IgD-negative memory B cell (primary cell): Measurements from ENCODE around the gene SMG7. TPM values are rescaled to one million over a fixed set of nuclear protein-coding genes. Genes with fewer than 3 reads are reported as not detected.
"Not testable (repeated sequence)": the region's sequence is repeated elsewhere in the genome, so short reads cannot be mapped to it uniquely, and the experiment has no call there.

ENCODE experiments used
- H3K27ac Mint-ChIP-seq, 3 donors: one replicate each; pipeline ENCODE4 v1.8.0; 2020 to 2022; ENCODE audit warnings: mild to moderate bottlenecking in 3 of 3, mixed read lengths in 3 of 3, moderate library complexity in 1 of 3
- H3K27me3 Mint-ChIP-seq: one replicate; pipeline ENCODE4 v1.8.0; 2021; ENCODE audit warnings: mixed read lengths
- H3K36me3 Mint-ChIP-seq: one replicate; pipeline ENCODE4 v1.8.0; 2020; ENCODE audit warnings: mild to moderate bottlenecking, mixed read lengths
- H3K4me1 Mint-ChIP-seq, 3 donors: one replicate each; pipeline ENCODE4 v1.8.0; 2020 to 2022; ENCODE audit warnings: mixed read lengths in 3 of 3, mild to moderate bottlenecking in 1 of 3
- H3K4me3 Mint-ChIP-seq, 4 donors: one replicate each; pipeline ENCODE4 v1.8.0; 2020 to 2022; ENCODE audit warnings: mild to moderate bottlenecking in 4 of 4, mixed read lengths in 4 of 4, moderate library complexity in 3 of 4
- H3K9me3 Mint-ChIP-seq, 3 donors: one replicate each; pipeline ENCODE4 v1.8.0; 2020 to 2021; ENCODE audit warnings: mixed read lengths in 3 of 3, mild to moderate bottlenecking in 1 of 3
- polyA plus RNA-seq: library from polyadenylated mRNA; unstranded; fragments of 300-500 nt; fragmentation: Illumina TruSeq; gene quantifications from one replicate; pipeline ENCODE4 v1.2.3, GENCODE V29; 2021

Gene SMG7, protein sequence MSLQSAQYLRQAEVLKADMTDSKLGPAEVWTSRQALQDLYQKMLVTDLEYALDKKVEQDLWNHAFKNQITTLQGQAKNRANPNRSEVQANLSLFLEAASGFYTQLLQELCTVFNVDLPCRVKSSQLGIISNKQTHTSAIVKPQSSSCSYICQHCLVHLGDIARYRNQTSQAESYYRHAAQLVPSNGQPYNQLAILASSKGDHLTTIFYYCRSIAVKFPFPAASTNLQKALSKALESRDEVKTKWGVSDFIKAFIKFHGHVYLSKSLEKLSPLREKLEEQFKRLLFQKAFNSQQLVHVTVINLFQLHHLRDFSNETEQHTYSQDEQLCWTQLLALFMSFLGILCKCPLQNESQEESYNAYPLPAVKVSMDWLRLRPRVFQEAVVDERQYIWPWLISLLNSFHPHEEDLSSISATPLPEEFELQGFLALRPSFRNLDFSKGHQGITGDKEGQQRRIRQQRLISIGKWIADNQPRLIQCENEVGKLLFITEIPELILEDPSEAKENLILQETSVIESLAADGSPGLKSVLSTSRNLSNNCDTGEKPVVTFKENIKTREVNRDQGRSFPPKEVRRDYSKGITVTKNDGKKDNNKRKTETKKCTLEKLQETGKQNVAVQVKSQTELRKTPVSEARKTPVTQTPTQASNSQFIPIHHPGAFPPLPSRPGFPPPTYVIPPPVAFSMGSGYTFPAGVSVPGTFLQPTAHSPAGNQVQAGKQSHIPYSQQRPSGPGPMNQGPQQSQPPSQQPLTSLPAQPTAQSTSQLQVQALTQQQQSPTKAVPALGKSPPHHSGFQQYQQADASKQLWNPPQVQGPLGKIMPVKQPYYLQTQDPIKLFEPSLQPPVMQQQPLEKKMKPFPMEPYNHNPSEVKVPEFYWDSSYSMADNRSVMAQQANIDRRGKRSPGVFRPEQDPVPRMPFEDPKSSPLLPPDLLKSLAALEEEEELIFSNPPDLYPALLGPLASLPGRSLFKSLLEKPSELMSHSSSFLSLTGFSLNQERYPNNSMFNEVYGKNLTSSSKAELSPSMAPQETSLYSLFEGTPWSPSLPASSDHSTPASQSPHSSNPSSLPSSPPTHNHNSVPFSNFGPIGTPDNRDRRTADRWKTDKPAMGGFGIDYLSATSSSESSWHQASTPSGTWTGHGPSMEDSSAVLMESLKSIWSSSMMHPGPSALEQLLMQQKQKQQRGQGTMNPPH
- 34.4 TPM for polyA plus RNA-seq

DNA sequence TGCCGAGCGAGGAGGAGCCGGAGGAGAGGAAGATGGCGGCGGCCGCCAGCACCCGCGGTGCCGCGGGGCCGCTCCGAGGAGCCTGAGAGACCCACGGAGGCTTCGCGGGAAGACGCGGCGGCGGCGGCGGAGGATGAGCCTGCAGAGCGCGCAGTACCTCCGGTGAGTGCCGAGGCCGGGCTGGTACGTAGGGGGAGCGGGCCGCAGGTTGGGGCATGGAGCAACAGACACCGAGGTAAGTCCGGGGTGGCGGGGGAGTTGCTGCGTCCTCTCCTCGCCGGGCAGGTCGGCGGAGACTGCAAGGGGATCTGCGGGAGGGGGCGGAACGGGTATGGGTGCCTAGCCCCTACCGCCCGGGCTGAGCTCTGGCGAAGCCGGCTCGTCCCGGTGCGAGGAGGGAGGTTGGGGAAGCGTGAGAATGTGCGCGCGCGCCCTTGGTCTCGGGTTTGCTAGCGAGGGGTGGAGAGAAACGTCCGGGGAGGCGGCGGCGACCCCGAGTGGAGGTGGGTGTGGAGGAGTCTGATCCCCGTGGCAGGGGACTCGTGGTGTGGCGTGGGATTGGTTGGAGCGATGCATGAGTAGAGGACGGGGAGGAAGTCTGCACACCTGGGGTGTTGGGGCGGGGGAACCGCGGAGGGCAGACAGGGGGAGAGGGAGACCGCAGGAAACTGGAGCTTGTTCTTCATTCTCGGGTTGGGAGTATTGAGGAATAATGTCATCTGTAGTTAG, at the start of gene SMG7:
Gene SMG7 (plus strand): TSS at position 12 of the 729 bp plus-strand sequence. CDS start 122 bp downstream, at position 134.
- H3K27ac Mint-ChIP-seq = peak within 1 kb of the TSS; percentile 91 to 99 (median 98)

DNA sequence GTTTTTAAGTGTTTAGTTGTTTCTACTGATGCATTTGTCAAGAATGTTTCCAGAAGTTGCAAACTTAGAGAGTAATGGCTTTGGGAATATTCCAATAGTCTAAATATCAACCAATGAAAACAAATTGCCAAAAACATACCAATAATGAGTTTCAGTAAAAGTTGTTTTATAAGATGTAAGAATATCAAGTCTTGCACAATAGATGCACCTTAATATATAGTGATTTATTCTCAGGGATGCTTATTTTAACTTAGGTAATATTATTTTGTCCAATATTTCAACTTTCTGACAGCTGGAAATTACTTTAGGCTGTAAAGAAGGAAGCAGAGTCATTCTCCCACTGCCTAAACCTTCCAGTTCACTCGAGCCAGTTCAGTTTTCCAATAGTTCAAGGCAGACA, 48.8 kb upstream of the SMG7 start:
- Mint-ChIP-seq H3K27me3 (peaks cover 18% of the 10 kb centered on the region), H3K4me1 (peaks cover 2 to 3% (median 3%) of the 10 kb centered on the region in 3 donors), H3K9me3 (peaks cover 0 to 7% (median 3%) of the 10 kb centered on the region in 3 donors), H3K4me3 (no peak overlapping the region), H3K27ac (no peak overlapping the region), H3K36me3 (peaks cover under 1% of the 10 kb centered on the region)

More for the DNA sequence above, at the start of gene SMG7:
- peaks cover 7 to 16% (median 13%) of the 10 kb centered on the region in 3 donors for H3K4me1 Mint-ChIP-seq
- H3K9me3 Mint-ChIP-seq = no peaks in the 10 kb centered on the region
- H3K27me3 Mint-ChIP-seq = no peaks in the 10 kb centered on the region
- H3K4me3 Mint-ChIP-seq = peak within 1 kb of the TSS; percentile 87 to 99 (median 98)
- H3K36me3 Mint-ChIP-seq = no peaks in the 10 kb centered on the region

DNA sequence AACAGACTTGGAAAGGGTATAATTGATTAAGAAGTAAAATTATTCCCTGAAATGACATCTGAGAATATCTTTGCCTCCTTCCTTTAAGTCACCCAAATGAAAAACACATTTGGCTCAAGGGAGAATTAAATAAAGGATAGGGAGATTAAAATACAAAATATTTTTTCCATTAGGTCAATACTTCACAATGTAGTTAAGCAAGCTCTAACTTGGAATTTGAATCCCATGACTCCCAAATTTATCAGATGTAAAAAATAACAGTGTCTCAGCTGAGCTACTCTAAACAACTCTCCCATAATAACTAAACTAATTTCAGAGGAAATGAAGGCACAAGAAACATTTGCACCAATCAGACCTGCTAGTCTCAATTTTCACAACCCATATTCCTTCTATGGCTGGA, 47.6 kb upstream of the SMG7 start:
- peaks cover 18% of the 10 kb centered on the region for H3K27me3 Mint-ChIP-seq
- H3K4me3 Mint-ChIP-seq = no peak overlapping the region
- no peaks in the 10 kb centered on the region for H3K4me1 Mint-ChIP-seq
- H3K36me3 Mint-ChIP-seq = no peaks in the 10 kb centered on the region
- no peak overlapping the region for H3K27ac Mint-ChIP-seq
- peaks cover 0 to 7% (median 0%) of the 10 kb centered on the region in 3 donors for H3K9me3 Mint-ChIP-seq

DNA sequence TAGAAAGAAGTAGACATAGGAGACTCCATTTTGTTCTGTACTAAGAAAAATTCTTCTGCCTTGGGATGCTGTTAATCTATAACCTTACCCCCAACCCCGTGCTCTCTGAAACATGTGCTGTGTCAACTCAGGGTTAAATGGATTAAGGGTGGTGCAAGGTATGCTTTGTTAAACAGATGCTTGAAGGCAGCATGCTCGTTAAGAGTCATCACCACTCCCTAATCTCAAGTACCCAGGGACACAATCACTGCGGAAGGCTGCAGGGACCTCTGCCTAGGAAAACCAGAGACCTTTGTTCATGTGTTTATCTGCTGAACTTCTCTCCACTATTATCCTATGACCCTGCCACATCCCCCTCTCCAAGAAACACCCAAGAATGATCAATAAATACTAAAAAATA, 44.7 kb upstream of the SMG7 start:
- not testable (repeated sequence) for H3K9me3 Mint-ChIP-seq, H3K27ac Mint-ChIP-seq, H3K4me3 Mint-ChIP-seq, H3K36me3 Mint-ChIP-seq, H3K4me1 Mint-ChIP-seq
- H3K27me3 Mint-ChIP-seq = peaks cover 21% of the 10 kb centered on the region

DNA sequence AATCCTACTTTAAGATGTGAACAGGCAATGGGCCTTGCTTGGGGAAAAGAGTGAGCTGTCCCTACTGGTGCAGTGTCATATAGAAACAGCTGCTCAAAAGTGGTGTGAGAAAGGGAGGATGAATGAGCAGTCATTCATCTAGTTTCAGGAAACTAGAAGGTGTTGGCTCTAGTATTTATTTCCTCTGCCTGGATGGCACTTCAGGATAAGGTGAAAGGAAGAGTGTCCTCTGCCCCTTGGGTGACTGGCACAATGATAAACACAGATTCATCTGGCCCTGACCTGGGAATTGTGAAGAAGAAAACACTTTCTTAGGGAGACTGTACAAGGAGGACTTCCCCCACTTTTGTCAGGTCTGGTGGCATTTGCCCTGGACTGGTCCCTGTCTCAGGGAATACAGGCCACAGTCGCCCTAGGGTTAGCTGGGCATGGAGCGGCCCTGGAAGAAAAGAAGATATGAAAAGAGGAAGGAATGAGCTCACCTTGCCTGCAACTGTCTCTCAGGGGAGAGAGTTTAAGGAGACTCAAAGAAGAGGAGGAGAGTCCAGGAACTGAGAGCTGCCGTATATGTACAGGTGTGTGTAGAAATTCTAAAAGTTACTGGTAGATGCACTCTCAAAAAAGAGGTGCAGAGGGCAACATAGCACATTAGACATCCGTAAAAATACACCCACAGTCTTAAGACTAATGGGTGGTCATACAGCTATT, 40.3 kb upstream of the SMG7 start:
- Mint-ChIP-seq H3K4me1 (no peaks in the 10 kb centered on the region), H3K36me3 (no peaks in the 10 kb centered on the region), H3K27me3 (peaks cover 27% of the 10 kb centered on the region), H3K9me3 (peaks cover 0 to 2% (median 0%) of the 10 kb centered on the region in 3 donors), H3K27ac (no peak overlapping the region), H3K4me3 (no peak overlapping the region)

DNA sequence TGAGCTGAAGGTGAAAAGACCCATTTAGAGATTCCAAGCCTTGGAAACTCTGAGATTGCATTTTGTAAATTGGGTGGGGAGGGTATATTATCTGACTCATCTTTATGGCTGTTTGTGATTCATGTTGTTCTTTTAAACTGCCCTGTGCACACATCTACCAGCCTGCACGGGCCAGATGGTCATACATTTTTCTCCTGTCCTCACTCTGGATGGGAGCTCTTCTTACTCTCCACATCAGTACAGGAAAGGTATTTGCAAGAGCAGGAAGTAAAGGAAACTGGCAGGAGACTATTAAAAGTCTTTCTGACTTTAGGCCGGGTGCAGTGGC, 39.8 kb upstream of the SMG7 start:
- peaks cover 27% of the 10 kb centered on the region for H3K27me3 Mint-ChIP-seq
- H3K4me1 Mint-ChIP-seq = no peaks in the 10 kb centered on the region
- no peaks in the 10 kb centered on the region for H3K36me3 Mint-ChIP-seq
- no peak overlapping the region for H3K27ac Mint-ChIP-seq
- no peak overlapping the region for H3K4me3 Mint-ChIP-seq
- H3K9me3 Mint-ChIP-seq = peaks cover 0 to 2% (median 0%) of the 10 kb centered on the region in 3 donors

DNA sequence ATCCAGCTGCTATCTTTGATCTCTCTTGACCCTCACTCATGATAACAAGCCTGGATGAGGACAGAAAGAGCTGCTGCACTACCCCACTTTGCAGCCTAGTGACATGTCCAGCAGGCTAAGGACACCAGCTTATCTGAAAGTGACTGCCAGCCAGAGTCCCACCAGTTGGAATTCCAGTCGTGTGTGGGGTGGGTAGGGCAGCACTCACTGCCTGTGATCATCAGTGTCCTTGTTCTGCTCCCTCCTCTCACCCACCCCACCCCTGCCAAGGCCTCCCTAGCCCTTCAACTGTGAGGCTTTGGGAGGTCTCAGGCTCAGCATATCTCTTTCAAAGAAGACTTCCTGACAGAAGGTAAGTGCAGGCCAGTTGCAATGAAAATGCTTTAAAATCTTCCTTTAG, 38.6 kb upstream of the SMG7 start:
- H3K27me3 Mint-ChIP-seq = peaks cover 25% of the 10 kb centered on the region

DNA sequence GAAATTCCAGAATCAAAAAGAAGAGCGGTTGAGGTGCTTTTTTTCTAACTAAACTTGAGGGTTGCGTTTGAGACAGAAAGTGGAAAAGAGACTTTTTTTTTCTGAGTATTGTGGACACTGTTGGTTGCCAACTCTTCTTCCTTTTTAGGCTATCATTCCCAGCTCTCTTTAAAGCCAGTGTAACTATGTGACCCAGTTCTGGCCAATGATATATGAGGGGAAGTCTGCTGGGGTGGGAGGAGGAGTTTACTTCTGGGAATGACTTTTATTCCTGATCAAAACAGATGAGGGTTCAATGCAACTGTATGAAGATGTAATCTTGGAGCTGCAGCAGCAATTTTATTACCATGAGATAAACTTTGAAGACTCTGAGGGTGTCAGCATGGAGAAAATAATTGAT, 36.8 kb upstream of the SMG7 start:
- Mint-ChIP-seq H3K9me3 (peaks cover 0 to 2% (median 0%) of the 10 kb centered on the region in 3 donors), H3K4me3 (no peak overlapping the region), H3K36me3 (no peaks in the 10 kb centered on the region), H3K4me1 (no peaks in the 10 kb centered on the region), H3K27me3 (peaks cover 18% of the 10 kb centered on the region), H3K27ac (no peak overlapping the region)

More for the DNA sequence above, 38.6 kb upstream of the SMG7 start:
- Mint-ChIP-seq H3K4me3 (no peak overlapping the region), H3K27ac (no peak overlapping the region), H3K36me3 (no peaks in the 10 kb centered on the region), H3K9me3 (peaks cover 0 to 2% (median 0%) of the 10 kb centered on the region in 3 donors), H3K4me1 (no peaks in the 10 kb centered on the region)

DNA sequence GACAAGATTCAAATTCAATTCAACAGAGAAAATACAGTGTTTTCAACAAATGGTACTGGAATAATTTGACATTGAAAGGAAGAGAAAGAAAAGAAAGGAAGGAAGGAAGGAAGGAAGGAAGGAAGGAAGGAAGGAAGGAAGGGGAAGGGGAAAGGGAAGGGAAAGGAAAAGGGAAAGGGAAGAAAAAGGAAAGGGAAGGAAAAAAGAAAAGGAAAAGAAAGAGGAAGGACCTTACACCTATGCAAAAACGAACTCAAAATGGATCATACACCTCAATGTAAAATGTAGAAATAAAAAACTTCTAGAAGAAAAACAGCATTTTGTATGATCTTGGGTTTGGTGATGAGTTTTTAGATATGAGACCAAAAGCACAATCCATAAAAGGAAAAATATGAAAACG, 34.2 kb upstream of the SMG7 start:
- no peak overlapping the region for H3K4me3 Mint-ChIP-seq
- H3K36me3 Mint-ChIP-seq = no peaks in the 10 kb centered on the region
- no peak overlapping the region for H3K27ac Mint-ChIP-seq
- H3K9me3 Mint-ChIP-seq = no peaks in the 10 kb centered on the region
- H3K4me1 Mint-ChIP-seq = no peaks in the 10 kb centered on the region
- H3K27me3 Mint-ChIP-seq = peaks cover 9% of the 10 kb centered on the region

DNA sequence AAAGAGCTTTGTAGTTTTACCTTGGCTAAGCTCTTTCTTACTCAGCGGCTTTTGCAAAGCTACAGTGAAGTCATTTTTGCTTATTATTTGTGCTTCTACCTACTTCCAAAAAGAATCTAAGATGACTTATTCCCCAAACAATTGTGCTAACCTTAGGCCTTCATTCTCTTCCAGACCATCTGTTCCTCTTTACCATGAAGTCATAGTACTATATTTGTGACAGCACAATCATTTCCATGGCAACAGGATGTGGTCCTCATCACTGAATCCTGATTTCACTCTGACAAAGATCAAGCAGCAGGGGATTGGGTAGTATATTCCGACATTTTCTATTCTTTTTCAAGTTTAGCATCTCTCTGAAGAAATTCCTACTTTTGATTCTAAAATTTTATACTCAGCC, 29.3 kb upstream of the SMG7 start:
- Mint-ChIP-seq H3K4me3 (no peak overlapping the region), H3K4me1 (no peaks in the 10 kb centered on the region), H3K27me3 (no peaks in the 10 kb centered on the region), H3K36me3 (peaks cover 2% of the 10 kb centered on the region), H3K27ac (no peak overlapping the region), H3K9me3 (no peaks in the 10 kb centered on the region)

DNA sequence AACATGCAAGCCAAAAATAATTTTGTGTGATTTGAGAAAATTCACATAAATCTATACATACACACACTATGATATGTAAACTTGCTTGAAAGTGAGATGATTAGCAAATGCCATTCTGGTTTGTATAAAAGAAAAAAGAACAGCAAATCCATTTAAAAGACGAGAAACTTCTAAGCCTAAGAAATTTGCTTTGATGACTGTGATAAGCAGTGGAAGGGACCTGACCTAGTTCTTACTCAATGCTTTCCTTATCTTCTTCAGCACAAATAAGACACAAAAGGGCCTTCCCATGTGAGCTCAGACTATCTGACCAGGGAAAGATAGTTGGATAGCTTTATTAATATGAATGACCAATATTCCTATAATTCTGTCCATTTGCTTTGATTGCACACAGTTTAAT, 28.8 kb upstream of the SMG7 start:
- Mint-ChIP-seq H3K9me3 (no peaks in the 10 kb centered on the region), H3K4me1 (no peaks in the 10 kb centered on the region), H3K4me3 (no peak overlapping the region), H3K36me3 (peaks cover 2% of the 10 kb centered on the region), H3K27me3 (no peaks in the 10 kb centered on the region), H3K27ac (no peak overlapping the region)

DNA sequence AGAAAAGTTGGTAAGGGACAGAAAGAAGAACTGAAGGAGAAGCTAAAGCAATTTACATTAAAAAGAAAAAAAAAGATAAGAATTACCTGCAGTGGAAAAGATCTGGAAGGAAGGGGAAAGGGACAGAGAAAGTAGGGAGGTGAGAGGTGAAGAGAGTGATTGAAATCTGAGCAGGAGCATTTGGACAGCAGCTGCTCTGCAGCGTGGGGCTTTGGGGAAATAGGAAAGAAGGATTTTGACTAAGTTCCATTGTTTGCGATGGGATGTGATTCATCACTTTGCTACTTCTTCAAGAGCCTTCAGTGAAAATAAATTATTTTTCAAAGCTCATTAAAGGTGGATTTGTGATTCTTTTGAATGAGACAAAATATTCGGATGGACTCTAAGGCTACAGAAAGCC, 28.1 kb upstream of the SMG7 start:
- no peaks in the 10 kb centered on the region for H3K4me1 Mint-ChIP-seq
- no peak overlapping the region for H3K4me3 Mint-ChIP-seq
- no peaks in the 10 kb centered on the region for H3K9me3 Mint-ChIP-seq
- no peaks in the 10 kb centered on the region for H3K27me3 Mint-ChIP-seq
- peaks cover 2% of the 10 kb centered on the region for H3K36me3 Mint-ChIP-seq
- H3K27ac Mint-ChIP-seq = no peak overlapping the region

DNA sequence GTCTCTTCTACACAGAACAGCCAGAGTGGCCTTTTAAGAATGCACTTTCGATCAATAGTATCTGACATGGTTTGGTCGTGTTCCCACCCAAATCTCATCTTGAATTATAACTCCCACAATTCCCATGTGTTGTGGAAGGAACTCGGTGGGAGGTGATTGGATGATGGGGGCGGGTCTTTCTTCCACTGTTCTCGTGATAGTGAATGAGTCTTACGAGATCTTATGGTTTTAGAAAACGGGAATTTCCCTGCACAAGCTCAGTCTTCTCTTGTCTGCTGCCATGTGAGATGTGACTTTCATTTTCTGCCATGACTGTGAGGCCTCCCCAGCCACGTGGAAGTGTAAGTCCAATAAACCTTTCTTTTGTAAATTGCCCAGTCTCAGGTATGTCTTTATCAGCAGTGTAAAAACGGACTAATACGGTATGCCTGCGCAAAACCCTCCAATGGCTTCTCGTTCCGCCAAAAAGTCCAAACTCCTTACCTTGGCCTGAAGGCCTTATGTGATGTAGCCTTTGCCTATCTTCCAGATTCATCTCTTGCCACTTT, 23.0 kb upstream of the SMG7 start:
- no peaks in the 10 kb centered on the region for H3K4me1 Mint-ChIP-seq
- H3K27me3 Mint-ChIP-seq = peaks cover 2% of the 10 kb centered on the region
- H3K9me3 Mint-ChIP-seq = no peaks in the 10 kb centered on the region
- H3K27ac Mint-ChIP-seq = no peak overlapping the region
- no peak overlapping the region for H3K4me3 Mint-ChIP-seq
- H3K36me3 Mint-ChIP-seq = peaks cover 3% of the 10 kb centered on the region

DNA sequence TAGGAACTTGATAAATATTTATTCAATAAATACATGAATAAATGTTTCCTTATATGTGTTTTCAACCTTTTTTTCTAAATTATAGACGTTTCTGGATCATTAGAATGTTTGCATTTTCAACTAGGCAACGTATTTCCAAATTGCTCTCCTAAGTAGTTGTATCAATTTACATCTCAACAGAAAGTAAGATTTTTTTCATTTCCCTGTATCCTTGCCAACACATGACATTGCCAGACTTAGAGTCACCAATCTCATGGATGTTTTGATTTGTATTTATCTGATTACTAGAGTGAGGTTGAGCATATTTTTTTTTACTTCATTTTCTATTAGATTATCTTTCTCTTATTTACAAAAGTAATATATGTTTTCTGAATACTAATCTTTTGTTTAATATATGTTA, 22.2 kb upstream of the SMG7 start:
- Mint-ChIP-seq H3K4me1 (no peaks in the 10 kb centered on the region), H3K27ac (no peak overlapping the region), H3K4me3 (no peak overlapping the region), H3K36me3 (peaks cover 2% of the 10 kb centered on the region), H3K27me3 (peaks cover 8% of the 10 kb centered on the region), H3K9me3 (no peaks in the 10 kb centered on the region)
